Measurements from ENCODE around the gene MPDU1. TPM values are rescaled to one million over a fixed set of nuclear protein-coding genes. Genes with fewer than 3 reads are reported as not detected.

MPDU1 gene
- total and polyA plus RNA-seq, 10 of the 15 experiments (the other 5 are each of a cell fraction or from before 2014, with no cell fraction given), result 3.6 to 138 (median 78.9) TPM

DNA sequence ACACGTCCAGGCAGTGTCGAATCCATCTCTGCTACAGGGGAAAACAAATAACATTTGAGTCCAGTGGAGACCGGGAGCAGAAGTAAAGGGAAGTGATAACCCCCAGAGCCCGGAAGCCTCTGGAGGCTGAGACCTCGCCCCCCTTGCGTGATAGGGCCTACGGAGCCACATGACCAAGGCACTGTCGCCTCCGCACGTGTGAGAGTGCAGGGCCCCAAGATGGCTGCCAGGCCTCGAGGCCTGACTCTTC, 11.4 kb upstream of the MPDU1 start (continued):
- TF ChIP-seq SKIL (IDR thresholded peaks at IDR 0.05; ENCODE audit: low read depth, poor library complexity, severe bottlenecking) (no peak), TAF1 (IDR thresholded peaks at IDR 0.05; ENCODE audit: borderline replicate concordance, low read depth, low read length) (no peak; the same call in none of the 2 replicates), SUZ12 (IDR thresholded peaks at IDR 0.05; ENCODE audit: unreplicated experiment) (no peak), STAT3 (IDR thresholded peaks at IDR 0.05; ENCODE audit: low read depth, low read length) (no peak), SIN3A (IDR thresholded peaks at IDR 0.05; ENCODE audit: low read depth, low read length) (peak; percentile 80)
- TF ChIP-seq, protein P1, sequence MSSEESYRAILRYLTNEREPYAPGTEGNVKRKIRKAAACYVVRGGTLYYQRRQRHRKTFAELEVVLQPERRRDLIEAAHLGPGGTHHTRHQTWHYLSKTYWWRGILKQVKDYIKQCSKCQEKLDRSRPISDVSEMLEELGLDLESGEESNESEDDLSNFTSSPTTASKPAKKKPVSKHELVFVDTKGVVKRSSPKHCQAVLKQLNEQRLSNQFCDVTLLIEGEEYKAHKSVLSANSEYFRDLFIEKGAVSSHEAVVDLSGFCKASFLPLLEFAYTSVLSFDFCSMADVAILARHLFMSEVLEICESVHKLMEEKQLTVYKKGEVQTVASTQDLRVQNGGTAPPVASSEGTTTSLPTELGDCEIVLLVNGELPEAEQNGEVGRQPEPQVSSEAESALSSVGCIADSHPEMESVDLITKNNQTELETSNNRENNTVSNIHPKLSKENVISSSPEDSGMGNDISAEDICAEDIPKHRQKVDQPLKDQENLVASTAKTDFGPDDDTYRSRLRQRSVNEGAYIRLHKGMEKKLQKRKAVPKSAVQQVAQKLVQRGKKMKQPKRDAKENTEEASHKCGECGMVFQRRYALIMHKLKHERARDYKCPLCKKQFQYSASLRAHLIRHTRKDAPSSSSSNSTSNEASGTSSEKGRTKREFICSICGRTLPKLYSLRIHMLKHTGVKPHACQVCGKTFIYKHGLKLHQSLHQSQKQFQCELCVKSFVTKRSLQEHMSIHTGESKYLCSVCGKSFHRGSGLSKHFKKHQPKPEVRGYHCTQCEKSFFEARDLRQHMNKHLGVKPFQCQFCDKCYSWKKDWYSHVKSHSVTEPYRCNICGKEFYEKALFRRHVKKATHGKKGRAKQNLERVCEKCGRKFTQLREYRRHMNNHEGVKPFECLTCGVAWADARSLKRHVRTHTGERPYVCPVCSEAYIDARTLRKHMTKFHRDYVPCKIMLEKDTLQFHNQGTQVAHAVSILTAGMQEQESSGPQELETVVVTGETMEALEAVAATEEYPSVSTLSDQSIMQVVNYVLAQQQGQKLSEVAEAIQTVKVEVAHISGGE (CRISPR knock-in tag; IDR thresholded peaks at IDR 0.05), result no peak
- TF ChIP-seq, protein P2, sequence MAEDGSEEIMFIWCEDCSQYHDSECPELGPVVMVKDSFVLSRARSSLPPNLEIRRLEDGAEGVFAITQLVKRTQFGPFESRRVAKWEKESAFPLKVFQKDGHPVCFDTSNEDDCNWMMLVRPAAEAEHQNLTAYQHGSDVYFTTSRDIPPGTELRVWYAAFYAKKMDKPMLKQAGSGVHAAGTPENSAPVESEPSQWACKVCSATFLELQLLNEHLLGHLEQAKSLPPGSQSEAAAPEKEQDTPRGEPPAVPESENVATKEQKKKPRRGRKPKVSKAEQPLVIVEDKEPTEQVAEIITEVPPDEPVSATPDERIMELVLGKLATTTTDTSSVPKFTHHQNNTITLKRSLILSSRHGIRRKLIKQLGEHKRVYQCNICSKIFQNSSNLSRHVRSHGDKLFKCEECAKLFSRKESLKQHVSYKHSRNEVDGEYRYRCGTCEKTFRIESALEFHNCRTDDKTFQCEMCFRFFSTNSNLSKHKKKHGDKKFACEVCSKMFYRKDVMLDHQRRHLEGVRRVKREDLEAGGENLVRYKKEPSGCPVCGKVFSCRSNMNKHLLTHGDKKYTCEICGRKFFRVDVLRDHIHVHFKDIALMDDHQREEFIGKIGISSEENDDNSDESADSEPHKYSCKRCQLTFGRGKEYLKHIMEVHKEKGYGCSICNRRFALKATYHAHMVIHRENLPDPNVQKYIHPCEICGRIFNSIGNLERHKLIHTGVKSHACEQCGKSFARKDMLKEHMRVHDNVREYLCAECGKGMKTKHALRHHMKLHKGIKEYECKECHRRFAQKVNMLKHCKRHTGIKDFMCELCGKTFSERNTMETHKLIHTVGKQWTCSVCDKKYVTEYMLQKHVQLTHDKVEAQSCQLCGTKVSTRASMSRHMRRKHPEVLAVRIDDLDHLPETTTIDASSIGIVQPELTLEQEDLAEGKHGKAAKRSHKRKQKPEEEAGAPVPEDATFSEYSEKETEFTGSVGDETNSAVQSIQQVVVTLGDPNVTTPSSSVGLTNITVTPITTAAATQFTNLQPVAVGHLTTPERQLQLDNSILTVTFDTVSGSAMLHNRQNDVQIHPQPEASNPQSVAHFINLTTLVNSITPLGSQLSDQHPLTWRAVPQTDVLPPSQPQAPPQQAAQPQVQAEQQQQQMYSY (CRISPR knock-in tag; IDR thresholded peaks at IDR 0.05), result no peak
- TF ChIP-seq, protein P3, sequence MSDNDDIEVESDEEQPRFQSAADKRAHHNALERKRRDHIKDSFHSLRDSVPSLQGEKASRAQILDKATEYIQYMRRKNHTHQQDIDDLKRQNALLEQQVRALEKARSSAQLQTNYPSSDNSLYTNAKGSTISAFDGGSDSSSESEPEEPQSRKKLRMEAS (IDR thresholded peaks at IDR 0.05; ENCODE audit: low read depth, low read length), result peak; percentile 100

Measured in GM12878 (cell line).